Kidney tubule cell (primary cell): ENCODE results near the gene DUOXA1.

Experiments
- DNase-seq: peaks from one replicate; pipeline ENCODE4 v3.0.0-alpha.2; 2018; ENCODE audit warnings: low spot score

The DUOXA1 gene

GRCh38 chr15:45131510-45131909 lies 1.8 kb upstream of the DUOXA1 start:
- DNase-seq = no peak

- no peak for DNase-seq
Observed at GRCh38 chr15:45130291-45131000, 767 bp upstream of the DUOXA1 start.

DNA sequence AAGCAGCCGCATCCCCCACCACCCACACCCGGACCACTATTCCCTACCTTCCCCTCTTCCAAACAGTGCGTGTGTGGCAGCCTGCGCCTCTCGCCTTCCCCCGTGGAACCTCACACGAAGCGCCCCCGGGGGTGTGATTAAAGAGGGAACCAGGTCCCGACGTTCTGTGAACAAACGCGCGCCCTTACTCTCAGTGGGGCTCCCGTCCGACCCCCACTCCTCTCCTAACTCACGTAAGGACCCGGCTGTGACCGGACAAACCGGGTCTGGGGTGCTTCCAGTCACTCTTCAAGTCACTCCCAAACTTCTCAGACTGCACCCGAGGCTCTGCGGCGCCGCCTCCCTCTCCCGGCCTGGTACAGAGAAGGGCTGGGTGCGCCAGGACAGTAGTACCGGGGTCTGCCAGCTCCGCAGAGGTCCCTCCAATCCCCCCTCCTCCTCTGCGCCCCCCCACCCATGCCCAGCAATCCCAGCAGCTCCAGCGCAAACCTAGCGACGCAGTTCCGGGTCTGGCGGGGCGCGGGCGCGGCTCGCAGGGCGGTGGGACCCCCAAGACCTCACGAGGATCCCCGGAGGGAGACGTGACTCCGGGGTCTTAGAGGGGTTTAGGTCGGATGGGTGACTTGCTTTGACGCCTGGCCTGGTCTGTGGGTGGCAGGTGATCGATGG lies 574 bp downstream of the DUOXA1 start:
- DNase-seq = no peak

DNA sequence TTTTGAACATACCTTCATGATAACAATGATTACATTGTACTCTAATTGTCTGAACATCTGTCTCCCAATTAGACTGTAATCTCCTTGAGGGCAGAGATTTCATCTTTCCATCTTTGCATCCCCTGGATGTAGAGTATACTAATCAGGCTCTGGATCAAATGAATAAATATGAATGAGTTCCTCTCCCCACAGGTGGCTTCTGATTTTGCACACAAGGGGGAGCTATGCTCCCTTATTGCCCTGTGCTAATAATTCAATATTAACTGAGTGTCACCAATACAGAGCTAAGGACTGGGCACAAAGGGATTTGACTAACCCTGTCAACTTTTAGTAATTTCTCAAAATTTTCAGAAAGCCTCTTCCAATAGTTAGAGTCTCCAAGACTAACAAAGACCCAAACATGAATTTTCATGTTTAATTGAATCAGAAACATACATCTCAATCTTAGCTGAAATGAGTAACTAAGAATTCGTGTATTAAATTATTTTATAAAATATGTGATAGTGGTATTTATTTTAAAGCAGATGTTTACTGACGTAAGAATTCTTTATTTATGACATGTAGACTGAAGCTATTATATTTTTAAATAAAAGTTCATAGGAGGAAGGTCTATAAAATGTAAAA lies 3.0 kb downstream of the DUOXA1 start:
- peak; percentile 54 for DNase-seq

DNA sequence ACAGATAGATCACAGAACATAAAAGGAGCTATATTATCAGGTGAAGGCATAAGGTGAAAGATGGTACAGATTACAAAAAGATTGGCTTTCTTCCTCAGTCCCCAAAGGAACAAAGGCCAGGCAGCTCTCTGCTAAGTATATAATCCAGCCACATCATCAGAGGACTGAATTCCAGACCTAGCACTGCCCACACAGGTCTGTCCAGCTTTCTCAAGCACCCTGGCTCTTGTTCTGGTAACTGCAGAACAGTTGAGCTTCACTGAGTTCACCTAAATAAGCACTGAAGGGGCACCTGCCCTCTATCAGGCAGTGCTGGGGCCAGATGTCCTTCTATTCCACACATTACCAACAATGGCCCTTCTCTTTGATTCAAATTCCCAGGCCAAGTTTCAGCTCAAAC lies 6.3 kb downstream of the DUOXA1 start:
- DNase-seq = no peak

- DNase-seq = no peak
Observed at GRCh38 chr15:45122719-45123118, 7.0 kb downstream of the DUOXA1 start.

- peak; percentile 93 for DNase-seq
Observed at GRCh38 chr15:45121706-45122417, 7.8 kb downstream of the DUOXA1 start.

GRCh38 chr15:45121020-45121419 lies 8.7 kb downstream of the DUOXA1 start:
- DNase-seq = no peak

DNA sequence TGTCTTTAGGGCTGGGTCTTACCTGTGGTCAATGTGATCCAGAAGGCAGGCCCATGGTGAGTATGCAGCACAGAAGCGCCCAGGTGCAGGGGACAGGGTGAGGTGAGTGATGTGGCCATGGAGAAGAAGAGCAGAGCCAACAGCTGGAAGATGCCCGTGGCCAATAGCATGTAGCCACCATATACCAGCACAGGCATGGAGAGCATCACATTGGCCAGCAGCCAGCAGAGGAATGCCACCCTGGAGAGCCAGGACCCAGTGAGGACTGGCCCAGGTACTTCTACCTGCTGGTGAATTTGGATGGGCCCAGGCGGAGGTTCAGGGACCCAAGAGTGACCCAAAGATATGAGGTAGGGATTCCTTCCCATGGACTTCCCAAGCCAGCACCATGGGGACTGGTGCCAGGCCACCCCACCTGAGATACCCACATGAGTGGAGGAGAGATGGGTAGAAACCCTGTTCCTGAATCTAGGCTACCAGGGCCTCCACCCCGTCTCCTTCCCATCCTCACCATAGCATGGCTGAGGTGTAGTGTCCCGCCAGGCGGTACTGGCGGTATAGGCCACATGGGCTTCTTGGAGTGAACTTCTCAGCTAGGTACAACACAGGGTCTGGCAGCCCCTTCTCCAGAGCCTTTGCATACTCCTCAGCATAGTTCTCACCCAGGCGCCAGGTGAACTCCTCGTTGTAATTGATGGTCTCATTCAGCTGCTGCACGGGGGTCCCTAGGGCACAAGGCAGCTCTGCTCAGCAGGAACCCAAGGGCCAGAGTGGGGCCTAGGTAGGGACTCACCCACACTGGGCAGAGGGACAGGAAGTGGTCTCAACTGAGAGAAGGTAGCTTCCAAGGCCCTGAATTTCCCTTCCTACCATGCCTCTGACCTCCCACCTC lies 9.4 kb downstream of the DUOXA1 start:
- DNase-seq = no peak

- DNase-seq = no peak
Observed at GRCh38 chr15:45118996-45119395, 10.7 kb downstream of the DUOXA1 start.

DNA sequence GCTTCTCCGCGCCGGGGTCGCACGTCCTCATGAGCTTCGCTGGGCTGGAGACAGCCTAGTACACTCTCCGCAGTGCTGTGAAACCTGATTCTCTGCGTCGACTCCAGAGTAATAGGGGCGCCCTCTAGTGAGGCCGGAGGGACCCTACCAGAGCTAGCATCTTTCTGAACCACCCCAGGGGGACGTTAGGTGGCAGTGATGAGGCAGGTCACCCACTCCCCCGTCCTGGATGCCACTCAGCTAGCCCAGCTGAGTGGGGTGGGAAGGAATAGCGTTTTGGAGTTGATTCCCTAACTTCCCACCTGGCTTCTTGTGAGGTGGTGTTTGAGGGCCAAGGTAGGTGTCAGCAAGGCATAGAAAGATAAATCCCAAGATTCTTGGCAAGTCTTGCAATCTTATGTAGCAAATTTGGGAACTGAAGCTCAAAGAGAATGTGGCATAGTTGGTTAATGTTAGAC lies 11.5 kb downstream of the DUOXA1 start:
- DNase-seq = peak; percentile 88

DNA sequence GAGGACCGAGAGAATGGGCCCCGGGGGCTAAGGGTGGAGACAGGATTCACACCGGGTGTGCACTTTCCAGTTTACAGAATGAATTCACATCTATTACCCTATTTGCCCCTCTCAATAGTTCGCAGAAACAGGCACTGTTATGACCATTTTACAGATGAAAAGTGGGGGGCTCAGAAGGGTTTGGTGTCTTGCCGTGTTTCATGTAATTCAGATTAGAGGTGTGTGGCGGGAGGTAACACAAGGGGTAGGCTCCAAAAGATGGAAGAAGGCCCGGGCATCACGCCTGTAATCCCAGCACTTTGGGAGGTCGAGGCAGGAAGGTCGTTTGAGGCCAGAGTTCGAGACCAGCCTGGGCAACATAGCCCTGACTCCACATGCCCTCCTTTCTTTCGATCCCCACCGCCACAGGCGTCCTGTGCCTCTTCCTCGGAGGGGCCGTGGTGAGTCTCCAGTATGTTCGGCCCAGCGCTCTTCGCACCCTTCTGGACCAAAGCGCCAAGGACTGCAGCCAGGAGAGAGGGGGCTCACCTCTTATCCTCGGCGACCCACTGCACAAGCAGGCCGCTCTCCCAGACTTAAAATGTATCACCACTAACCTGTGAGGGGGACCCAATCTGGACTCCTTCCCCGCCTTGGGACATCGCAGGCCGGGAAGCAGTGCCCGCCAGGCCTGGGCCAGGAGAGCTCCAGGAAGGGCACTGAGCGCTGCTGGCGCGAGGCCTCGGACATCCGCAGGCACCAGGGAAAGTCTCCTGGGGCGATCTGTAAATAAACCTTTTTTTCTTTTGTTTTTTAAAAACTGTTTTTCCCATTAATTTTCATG lies 12.2 kb downstream of the DUOXA1 start:
- no peak for DNase-seq

GRCh38 chr15:45116482-45117307 lies 13.0 kb downstream of the DUOXA1 start:
- DNase-seq = no peak

GRCh38 chr15:45116006-45116481 lies 13.6 kb downstream of the DUOXA1 start:
- no peak for DNase-seq

DNA sequence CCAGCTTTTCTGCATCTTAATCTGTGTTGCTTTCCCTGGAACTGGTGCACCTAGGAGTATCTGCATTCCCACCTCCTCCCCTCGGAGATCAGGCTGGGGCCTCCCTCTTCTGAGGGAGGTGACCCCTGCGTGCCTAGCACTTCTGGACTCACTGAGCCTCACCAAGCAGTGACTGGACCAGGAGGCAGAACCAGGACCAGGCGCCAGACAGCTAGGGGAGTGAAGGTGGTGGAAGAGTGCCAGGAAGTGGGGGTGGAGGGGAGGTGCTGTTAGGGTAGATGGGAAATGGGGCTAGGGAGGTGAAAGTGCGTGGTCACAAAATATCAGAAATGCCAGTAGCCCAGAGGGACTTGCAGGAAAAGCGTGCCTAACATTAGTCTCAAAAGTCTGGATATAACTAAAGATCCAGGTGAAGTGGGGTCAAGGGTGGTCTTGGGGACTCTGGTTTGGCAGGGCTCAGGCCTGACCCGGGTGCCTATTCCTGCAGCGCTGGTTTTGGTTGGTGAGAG lies 14.3 kb downstream of the DUOXA1 start:
- no peak for DNase-seq

- DNase-seq = no peak
Observed at GRCh38 chr15:45114751-45115085, 15.0 kb downstream of the DUOXA1 start.

- DNase-seq = no peak
Observed at GRCh38 chr15:45114076-45114750, 15.5 kb downstream of the DUOXA1 start, which contains the start of the genes DUOX2 and DUOXA2. Gene DUOX2 (minus strand): TSS chr15:45114172. CDS start chr15:45113411, 761 bp downstream. Gene DUOXA2 (plus strand): TSS chr15:45114326. CDS start chr15:45114606, 280 bp downstream.

- no peak for DNase-seq
Observed at GRCh38 chr15:45113380-45113990, 16.2 kb downstream of the DUOXA1 start.
